ENCODE data around the gene CACNA1G.

CACNA1G gene

DNA sequence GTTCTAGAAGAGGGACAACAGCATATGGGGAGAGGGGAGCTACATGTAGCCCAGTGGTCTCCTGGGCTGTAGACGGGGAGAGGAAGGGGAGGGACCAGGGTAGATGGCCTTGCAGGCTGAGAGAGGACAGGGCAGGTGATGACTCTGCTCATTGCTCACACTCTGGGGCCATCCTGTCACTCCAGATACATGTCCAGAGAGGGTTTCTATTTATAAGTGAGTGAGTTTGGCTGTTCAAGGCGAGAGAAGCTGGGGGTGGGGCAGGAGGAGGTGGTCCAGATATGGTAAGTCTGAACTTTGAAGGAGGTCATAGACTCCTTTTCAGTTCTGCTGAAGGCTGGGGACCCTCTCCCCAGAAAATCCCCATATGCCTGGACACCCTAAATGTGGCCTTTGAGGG is 22.2 kb downstream of the CACNA1G start:
- DNase-seq, result no peak
- Histone ChIP-seq H3K36me3 (peaks cover 88% of the 10 kb centered on the region), H3K27me3 (ENCODE audit: insufficient read depth, low read depth, severe bottlenecking) (no peaks in the 10 kb centered on the region), H3K9me3 (ENCODE audit: severe bottlenecking) (no peaks in the 10 kb centered on the region), H3K4me3 (ENCODE audit: low read depth, low read length) (no peak overlapping the region), H3K27ac (peak overlapping the region; percentile 68)
- TF ChIP-seq, protein P1, sequence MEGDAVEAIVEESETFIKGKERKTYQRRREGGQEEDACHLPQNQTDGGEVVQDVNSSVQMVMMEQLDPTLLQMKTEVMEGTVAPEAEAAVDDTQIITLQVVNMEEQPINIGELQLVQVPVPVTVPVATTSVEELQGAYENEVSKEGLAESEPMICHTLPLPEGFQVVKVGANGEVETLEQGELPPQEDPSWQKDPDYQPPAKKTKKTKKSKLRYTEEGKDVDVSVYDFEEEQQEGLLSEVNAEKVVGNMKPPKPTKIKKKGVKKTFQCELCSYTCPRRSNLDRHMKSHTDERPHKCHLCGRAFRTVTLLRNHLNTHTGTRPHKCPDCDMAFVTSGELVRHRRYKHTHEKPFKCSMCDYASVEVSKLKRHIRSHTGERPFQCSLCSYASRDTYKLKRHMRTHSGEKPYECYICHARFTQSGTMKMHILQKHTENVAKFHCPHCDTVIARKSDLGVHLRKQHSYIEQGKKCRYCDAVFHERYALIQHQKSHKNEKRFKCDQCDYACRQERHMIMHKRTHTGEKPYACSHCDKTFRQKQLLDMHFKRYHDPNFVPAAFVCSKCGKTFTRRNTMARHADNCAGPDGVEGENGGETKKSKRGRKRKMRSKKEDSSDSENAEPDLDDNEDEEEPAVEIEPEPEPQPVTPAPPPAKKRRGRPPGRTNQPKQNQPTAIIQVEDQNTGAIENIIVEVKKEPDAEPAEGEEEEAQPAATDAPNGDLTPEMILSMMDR (IDR thresholded peaks at IDR 0.05; ENCODE audit: low read depth, low read length), result no peak

DNA sequence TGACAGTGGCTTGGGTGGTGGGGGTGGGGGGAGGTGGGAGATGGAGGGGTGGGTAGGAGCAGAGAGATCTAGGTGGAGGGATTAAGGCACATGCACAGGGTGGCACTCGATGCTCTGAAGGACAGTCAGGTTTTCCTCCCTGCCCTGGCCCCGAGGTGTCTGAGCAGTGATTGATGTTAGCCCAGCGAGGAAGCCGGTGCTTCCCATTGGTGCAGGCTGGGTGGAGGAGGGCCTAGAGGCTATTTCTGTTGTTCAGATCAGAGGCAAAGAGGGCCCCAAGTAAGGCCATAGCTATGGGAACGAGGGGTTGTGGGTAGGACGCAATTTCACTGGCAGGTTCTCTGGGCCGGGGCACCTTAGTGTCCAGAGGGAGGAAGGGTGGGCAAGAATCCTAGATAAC is 23.1 kb downstream of the CACNA1G start:
- Histone ChIP-seq H3K9me3 (ENCODE audit: severe bottlenecking) (no peaks in the 10 kb centered on the region), H3K27me3 (ENCODE audit: insufficient read depth, low read depth, severe bottlenecking) (no peaks in the 10 kb centered on the region), H3K4me3 (ENCODE audit: low read depth, low read length) (no peak overlapping the region), H3K36me3 (peaks cover 85% of the 10 kb centered on the region), H3K27ac (peak overlapping the region; percentile 68)
- TF ChIP-seq, protein P1 (IDR thresholded peaks at IDR 0.05; ENCODE audit: low read depth, low read length), result no peak
- peak; percentile 82 for DNase-seq

- TF ChIP-seq, protein P1 (IDR thresholded peaks at IDR 0.05; ENCODE audit: low read depth, low read length), result no peak
- Histone ChIP-seq H3K9me3 (ENCODE audit: severe bottlenecking) (no peaks in the 10 kb centered on the region), H3K4me3 (ENCODE audit: low read depth, low read length) (no peak overlapping the region), H3K27me3 (ENCODE audit: insufficient read depth, low read depth, severe bottlenecking) (no peaks in the 10 kb centered on the region), H3K27ac (peak overlapping the region; percentile 68), H3K36me3 (peaks cover 80% of the 10 kb centered on the region)
- DNase-seq, result no peak
These were observed 23.6 kb downstream of the CACNA1G start for GRCh38 chr17:50584116-50584515.

- H3K27ac ChIP-seq, result peak overlapping the region; percentile 95
- DNase-seq, result no peak
- TF ChIP-seq, protein P1 (IDR thresholded peaks at IDR 0.05; ENCODE audit: low read depth, low read length), result no peak
- no peaks in the 10 kb centered on the region for H3K27me3 ChIP-seq (ENCODE audit: insufficient read depth, low read depth, severe bottlenecking)
- no peak overlapping the region for H3K4me3 ChIP-seq (ENCODE audit: low read depth, low read length)
- H3K36me3 ChIP-seq, result peaks cover 74% of the 10 kb centered on the region
- H3K9me3 ChIP-seq (ENCODE audit: severe bottlenecking), result no peaks in the 10 kb centered on the region
These were observed 24.2 kb downstream of the CACNA1G start for GRCh38 chr17:50584749-50585148.

DNA sequence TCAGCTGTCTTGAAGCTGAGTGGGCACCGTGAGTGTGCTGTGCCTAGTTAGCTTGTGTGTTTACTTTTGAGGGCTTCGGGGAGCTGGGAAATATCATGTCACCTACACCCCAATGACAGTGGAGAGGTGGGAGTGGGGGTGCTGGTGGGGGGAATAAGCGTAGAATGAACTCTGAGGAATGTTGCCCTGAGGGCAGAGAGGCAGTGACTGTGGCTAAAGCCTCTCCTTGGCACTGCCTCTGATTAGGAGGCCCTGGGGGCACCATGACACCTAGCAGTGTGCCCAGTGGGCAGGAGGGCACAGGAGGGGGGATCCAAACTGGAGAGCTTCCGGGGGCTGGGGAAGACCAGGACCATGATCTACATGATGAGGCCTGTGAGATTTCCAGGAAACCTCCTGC is 24.8 kb downstream of the CACNA1G start:
- DNase-seq, result no peak
- TF ChIP-seq, protein P1 (IDR thresholded peaks at IDR 0.05; ENCODE audit: low read depth, low read length), result no peak
- Histone ChIP-seq H3K9me3 (ENCODE audit: severe bottlenecking) (no peaks in the 10 kb centered on the region), H3K27ac (peak overlapping the region; percentile 95), H3K4me3 (ENCODE audit: low read depth, low read length) (no peak overlapping the region), H3K36me3 (peaks cover 72% of the 10 kb centered on the region), H3K27me3 (ENCODE audit: insufficient read depth, low read depth, severe bottlenecking) (no peaks in the 10 kb centered on the region)

DNA sequence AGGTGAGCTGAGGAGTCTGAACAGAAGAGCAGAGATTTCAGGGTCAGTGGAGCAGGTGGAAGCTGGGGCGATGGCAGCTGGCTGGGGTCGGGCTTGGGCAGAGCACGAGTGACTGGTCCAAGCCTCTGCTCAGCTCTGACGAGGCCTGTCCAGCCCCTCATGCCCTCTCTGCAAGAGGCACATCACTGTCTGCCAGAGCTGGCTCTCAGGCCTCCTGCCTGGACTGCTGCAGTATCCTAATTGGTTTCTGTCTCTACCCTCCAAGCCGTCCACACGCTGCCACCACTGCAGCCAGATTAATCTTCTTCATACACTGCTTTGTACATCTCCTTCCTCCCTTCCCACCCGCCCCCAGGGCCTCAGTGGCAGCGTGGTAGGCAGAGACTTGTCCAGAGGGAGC is 25.4 kb downstream of the CACNA1G start:
- peaks cover 72% of the 10 kb centered on the region for H3K36me3 ChIP-seq
- H3K27me3 ChIP-seq (ENCODE audit: insufficient read depth, low read depth, severe bottlenecking), result no peaks in the 10 kb centered on the region
- H3K27ac ChIP-seq, result peak overlapping the region; percentile 95
- TF ChIP-seq, protein P1 (IDR thresholded peaks at IDR 0.05; ENCODE audit: low read depth, low read length), result no peak
- no peaks in the 10 kb centered on the region for H3K9me3 ChIP-seq (ENCODE audit: severe bottlenecking)
- peak overlapping the region; percentile 29 for H3K4me3 ChIP-seq (ENCODE audit: low read depth, low read length)
- peak; percentile 63 for DNase-seq
